Head of caudate nucleus (tissue), 42 donors: ENCODE measurements around the gene CPED1.
"Not testable (repeated sequence)": the region's sequence is repeated elsewhere in the genome, so short reads cannot be mapped to it uniquely, and the experiment has no call there.

Source experiments
- DNase-seq, 42 donors: peaks; one replicate each; pipeline versions ENCODE4 v3.0.0 to v3.0.0-alpha.2; 2020 to 2021; ENCODE audit warnings: mixed read lengths in 7 of 42
- intact Hi-C: fragments of 100-400 bp; cut with DNase I; formaldehyde crosslinking; loops from one replicate; pipeline ENCODE4 v1.15.0; 2022

CPED1 gene

DNA sequence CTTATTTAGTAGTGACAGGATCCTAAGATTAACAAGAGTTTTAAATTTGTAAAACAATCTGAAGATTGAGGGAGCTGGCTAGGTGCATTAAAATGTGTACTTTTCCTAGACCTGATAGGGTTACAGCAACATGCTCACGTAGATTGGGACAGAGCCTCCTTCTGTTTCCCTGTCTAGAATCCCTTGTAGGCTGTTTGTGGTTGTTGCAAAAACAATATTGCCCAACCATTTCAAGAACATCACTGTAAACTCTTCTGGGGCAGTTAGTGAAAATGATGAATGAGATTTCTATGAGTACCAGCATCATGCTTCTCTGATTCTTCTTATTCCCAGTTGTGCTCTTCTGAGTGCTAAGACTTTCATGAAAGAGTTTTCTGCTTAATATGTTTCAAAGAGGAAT, 14.7 kb upstream of the CPED1 start:
- intact Hi-C loops: no loop called here
- no peak for DNase-seq

DNA sequence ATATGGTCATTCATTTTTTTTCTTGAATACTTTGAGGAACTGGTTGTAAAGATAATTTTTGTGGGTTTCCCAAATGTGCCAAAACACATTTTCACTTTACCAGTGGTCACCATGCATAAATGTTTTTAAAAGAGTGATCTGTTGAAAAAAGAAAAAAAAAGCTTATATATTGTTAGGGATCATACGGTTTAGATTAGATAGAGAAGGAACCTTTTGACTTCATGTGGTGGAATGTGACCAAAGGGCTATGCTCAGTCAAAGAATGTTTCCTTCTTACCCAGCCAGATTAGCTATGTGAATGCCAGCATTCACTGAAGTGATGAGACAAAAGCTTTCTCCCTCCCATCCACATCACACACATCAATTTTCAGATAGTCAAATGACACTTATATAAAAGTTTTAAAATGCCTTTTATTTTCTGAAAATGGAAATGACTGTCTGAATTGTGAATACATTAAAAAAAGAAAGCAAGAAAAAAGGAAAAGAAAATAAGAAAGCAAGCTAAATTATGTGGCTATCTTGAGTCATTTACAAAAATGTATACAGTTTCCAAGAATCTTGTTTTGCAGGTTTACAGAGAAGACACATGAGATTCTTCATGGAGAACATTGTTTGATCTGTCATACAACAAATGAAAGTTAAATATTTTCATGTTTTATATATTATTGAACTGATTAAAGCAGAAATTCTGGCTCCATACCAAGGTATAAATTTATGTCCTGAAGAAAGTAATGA, 8.6 kb upstream of the CPED1 start:
- intact Hi-C loops: no loop called here
- no peak for DNase-seq

DNA sequence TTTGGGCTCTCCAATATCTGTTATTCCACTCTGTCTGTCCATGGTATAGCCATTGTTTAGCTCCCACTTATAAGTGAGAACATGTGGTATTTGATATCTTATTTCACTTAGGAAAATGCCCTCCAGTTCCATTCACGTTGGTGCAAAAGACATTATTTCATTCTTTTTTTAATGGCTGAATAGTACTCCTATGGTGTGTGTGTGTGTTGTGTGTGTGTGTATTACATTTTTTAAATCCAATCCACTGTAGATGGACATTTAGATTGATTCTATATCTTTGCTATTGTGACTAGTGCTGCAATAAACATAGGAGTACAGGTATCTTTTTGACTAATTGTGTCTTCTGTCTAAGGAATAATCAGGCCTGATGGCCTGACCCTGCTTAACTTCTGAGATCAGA, 7.4 kb upstream of the CPED1 start:
- DNase-seq: no peak
- intact Hi-C loops: no loop called here

DNA sequence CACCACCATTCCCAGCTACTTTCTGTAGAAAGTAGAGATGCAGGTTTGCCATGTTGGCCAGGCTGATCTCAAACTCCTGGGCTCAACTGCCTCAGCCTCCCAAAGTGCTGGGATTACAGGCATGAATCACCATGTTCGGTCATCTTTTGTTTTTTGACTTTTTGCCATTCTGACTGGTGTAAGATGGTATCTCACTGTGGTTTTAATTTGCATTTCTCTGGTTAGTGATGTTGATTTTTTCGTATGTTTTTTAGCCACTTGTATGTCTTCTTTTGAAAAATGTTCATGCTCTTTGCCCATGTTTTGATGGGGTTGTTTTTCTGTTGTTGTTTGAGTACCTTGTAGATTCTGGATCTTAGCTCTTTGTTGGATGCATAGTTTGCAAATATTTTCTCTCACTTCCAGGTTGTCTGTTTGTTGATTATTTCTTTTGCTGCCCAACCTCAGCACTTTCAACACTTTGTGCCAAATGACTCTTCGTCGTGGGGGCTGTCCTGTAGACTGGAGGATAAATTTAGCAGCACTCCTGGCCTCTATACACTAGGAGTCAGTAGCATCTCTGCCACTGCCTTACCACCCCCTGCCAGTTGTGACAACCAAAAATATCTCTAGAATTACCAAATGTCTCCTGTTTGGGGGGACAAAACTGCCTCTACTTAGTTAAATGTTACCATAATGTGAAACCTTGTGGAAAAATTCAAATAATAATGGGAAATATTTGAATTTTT, 6.5 kb upstream of the CPED1 start:
- no peak for DNase-seq
- intact Hi-C loops: no loop called here

DNA sequence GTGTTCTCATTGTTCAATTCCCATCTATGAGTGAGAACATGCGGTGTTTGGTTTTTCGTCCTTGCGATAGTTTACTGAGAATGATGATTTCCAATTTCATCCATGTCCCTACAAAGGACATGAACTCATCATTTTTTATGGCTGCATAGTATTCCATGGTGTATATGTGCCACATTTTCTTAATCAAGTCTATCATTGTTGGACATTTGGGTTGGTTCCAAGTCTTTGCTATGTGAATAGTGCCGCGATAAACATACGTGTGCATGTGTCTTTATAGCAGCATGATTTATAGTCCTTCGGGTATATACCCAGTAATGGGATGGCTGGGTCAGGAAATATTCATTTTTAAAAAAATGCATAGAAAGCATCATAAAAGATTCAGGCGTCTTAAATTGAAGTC, 4.9 kb upstream of the CPED1 start:
- DNase-seq, intact Hi-C loops: not testable (repeated sequence)

DNA sequence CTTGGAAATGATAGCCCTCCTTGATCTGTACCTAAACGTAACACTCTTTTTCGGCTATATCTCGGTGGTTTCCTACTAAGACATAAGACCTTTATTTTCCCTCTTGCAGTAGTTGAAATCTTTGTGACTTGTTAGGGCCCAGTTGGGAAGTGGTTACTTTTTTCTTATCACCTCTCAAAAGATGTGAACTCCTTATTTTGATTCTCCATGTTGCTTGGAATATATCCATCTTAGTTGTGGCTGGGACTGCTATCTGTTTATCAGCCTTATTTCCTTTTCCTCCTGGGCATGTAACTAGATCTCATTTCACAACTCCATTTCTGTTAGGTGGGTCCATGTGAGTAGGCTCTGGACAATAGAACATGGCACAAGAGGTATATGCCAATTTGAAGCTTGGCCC, 4.1 kb upstream of the CPED1 start:
- intact Hi-C loops: no loop called here
- DNase-seq: no peak

DNA sequence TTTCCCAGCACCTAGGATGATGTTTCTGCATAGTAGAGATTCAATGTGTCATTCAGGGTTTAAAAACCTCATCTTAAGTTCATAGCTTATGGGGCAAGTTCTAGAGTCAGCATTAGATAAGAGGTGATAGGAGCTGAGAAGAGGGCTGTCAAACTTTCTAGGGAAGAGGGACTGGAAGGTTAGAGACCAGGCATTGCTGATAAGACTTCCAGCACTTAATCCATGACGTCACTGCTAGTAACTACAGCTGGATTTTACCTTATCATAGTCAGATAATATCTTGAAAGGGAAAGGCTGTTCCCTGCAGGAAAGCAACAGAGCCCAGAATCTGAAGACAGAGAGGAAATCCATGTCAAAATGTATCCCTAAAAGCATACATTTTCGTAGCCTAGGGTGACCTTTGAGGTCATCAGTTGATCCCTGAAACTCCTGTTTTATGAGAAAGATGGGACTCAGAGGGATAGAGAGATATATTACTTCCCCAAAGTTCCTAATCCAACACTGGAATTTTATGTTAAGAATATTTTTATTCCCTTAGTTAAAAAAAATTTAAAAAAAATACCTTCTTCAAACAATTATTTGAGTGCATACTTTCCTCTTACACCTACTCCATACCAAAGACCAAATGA, 3.3 kb upstream of the CPED1 start:
- intact Hi-C loops: loop anchor here (5.0 kb wide), 1 partner anchor 97 kb away; no protein-coding TSS in a partner anchor
- no peak for DNase-seq

DNA sequence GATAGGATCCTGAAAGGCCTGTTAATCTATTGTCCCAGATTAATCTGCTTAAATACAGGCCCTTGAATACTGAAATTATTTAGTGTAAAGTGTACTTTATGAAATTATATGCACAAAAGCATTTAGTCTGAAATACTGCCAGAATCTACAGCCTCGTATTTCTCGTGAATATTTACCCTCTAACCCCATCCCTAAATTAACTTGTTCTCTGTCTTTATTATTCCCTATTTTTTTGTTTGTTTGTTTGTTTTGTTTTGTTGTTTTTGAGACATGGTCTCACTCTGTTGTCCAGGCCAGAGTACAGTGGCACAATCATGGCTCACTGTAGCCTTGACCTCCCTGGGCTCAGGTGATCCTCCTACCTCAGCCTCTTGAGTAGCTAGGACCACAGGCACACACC, 2.7 kb upstream of the CPED1 start:
- no peak for DNase-seq
- intact Hi-C loops: loop anchor here (5.0 kb wide), 1 partner anchor 96 kb away; no protein-coding TSS in a partner anchor

DNA sequence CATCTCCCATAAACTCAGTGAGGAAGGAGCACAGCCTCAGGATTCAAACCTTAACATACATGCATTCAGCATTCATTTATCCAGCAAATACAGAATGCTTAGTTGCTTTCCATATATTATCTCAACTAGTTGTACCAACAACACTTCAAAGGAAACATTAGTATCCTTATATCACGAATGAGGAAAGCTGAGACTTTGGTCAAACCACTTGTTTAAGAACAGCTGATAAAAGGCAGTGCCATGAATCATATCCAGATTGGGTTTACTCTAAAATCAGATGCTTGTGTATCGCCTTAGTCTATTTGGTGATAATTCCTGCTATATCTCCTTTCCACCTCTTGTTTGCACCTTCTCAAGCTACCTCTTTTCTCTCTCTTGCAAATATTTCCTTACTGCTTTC, 1.9 kb upstream of the CPED1 start:
- DNase-seq: no peak
- intact Hi-C loops: loop anchor here (5.0 kb wide), 1 partner anchor 96 kb away; no protein-coding TSS in a partner anchor

DNA sequence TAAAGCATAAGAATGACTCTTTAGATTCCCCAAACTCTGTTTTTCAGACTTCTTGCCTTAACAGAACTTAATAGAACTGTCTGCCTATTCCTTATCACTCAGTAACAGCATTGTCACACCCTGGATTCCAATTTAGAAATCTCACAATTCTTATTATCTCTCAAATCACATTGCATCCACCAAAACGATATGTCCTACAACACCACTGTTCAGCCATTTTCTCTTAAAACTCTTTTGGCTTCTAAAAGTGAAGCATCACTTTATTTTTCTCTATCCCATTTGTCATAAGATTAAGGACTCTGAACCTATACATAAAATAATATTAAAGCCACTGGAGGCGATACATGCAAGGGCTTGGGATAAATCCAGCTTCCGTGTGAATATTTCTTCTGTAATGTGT, 1.2 kb upstream of the CPED1 start:
- DNase-seq: no peak
- intact Hi-C loops: loop anchor here (5.0 kb wide), 1 partner anchor 95 kb away; no protein-coding TSS in a partner anchor

DNA sequence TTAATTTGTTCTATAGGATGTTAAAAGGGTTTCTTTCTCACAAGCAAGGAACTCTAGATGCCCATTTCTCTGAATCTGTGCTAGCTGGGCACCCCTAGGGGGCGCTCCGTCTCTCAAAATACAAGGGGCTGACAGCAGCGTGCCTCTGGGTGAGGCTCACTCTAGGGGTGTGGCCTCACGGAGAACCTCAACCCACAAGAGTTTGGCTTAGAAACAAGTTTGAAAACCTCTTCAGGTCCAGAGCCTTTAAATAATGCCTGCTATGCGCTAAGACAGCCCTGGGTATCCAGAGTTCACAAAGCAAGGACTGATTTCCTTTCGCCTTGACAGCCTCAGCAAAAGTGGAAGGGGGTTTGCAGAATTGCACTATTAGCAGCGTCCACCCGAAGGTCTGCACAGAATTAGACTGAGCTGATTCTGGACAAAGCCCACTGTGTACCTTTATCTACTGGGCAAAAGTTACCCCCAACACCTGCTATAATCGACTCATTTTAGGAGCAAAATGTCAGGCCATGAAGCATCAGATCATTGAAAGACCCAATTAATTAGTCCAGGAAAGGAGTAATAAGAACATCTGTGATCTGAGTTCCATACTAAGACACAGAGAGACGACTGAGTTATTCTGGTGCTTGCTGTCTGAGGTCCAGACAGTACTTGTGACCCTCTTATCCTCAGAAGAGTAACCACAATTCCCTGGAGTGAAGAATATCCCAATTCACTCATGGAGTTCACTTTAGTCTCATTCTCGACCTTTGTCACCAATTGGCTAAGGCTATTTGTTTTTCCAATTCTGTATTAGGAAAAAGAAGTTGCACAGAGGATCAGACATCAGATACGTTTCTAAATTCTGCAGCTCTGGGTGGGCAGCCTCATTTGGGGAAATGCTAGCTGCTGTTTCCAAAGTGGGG, 574 bp upstream of the CPED1 start:
- intact Hi-C loops: loop anchor here (5.0 kb wide), 1 partner anchor 94 kb away; no protein-coding TSS in a partner anchor
- peak; percentile 69 to 94 (median 84) for DNase-seq

DNA sequence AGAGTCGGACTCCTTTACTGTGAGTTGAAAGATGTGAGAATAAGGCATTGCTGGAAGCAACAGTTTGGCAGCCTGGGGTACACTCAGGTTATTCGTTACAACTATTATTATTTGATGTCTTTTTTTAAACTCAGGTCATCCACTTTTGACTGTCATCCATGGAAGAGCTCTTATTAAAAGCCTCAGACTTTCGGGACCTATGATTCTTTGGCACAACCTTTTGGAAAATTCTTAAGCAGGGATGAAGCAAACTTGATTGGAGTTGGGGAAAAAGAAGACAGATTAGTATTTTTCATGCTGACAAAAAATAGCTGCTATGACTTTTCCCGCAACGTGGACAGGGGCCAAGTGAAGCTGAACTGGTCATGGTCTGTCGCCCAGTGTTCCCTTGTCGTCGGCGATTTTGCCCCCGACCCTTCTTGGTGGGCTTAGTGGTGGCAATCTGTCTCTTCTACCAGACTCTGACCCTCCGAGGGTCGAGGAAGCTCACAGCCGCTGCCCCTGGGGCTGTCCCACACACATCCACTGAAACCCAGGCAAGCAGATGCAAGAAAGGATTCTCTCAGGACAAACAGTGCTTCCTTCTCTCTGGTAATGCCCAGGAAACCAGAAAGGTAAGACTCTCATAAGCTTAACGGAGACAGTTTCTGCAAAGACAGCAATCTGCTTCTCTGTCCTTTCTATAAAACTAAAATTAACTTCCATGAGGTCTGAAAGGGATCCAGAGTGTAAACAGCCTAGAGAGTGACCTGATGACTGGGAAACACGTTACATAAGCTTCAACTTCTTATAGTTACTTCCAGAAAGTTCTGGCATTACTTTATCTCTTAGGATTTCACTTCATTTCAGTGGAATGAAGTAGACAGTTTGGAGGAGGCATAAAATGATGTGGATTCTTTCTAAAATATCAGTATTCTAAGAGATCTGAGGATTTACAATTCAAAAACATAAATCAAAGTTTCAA, 1.0 kb downstream of the CPED1 start:
- intact Hi-C loops: loop anchor here (5.0 kb wide), 1 partner anchor 93 kb away; no protein-coding TSS in a partner anchor
- DNase-seq: peak in 1 of 42 donors; percentile 40

DNA sequence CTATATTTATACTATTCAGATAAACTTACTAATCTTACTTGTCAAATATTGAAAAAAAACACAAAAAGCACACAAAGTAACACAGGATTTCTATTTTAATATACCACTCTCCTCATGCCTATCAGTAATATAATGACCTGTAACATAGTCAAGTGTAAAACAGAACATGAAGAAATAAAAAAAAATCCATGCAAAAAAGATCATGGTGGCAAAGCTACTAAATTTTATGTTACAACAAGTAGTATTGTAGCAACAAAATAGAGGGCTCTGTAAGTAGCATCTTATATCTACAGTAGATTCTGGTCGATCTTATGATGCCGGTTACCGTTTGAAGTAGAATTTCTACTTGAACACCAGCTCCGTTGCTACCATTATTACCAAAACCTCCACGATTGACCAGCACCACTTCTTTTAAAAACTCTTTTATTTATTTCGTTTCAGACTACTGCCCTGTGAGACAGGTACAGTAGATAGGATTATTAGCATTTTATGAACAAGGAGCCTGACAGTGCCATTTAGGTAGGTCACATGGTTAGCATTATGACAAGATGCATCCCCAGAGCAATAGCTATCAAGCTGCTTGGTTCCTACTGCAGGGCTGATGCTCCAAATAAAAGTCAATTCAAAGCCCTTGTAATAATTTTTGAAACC, 2.1 kb downstream of the CPED1 start:
- intact Hi-C loops: no loop called here
- no peak for DNase-seq

DNA sequence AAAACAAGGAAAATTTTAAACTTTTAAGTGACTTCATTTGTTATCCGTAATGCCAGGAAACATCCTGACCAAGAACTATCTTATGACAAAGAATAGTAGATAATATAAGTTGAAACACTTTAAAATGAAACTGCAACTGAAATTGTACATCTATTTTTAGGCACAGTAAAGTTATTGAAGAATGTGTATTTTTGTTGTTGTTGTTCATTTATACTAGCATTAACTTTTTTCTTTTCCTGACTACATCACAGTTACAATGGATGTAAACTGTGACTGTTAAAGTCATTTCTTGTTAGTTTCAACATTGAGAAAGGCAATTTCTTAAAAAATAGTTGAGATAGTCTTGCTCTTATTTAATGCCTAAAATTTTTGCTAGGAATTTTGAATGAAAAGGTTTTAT, 2.6 kb downstream of the CPED1 start:
- no peak for DNase-seq
- intact Hi-C loops: no loop called here

DNA sequence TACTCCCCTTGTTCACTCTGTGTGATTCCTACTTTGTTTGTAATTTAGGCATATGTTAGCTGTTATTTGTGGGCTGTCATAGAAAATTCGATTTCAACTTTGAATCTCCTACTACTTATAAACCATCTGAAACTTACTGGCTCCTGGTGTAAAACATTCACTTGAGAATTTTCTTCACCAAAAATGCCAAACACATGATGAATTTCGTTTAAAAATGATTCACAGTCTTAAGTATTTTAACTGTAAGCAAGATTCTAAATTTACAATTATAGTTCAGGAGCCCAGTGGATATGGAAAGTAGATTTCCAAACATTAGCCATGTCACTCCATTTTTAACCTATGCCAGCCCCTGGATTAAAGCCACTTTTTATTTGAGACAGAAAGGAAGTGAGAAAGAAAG, 3.1 kb downstream of the CPED1 start:
- intact Hi-C loops: no loop called here
- DNase-seq: no peak

DNA sequence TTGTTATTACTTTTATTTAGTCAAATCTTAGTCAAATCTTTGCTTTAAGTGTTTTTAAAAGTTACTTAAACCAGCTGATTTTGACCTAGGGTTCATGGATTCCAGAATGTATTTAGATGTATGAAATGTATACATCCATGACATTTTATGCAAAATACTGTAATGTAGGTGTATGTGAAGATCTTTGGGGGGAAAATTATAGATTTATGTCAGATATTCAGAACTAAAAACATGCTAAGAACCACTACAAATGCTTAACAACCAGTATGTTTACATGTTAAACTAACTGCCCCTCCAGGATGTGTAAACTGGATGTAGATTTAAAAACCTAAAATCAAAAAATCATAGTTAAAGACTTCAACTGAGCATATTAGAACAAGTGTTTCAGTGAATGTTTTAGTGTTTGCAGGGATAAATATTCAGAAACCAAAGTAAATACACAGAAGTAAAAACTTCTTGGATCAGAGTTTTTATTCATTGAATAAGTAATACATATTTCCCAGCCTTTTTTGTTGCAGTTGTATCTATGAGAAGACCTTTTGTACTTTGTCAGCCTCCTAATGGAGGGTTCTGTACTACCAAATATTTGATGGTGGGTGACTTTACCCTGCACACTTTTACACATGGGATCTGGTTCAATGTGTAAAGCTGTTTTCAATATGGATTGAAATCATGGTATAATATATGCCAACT, 3.9 kb downstream of the CPED1 start:
- intact Hi-C loops: no loop called here
- DNase-seq: no peak

DNA sequence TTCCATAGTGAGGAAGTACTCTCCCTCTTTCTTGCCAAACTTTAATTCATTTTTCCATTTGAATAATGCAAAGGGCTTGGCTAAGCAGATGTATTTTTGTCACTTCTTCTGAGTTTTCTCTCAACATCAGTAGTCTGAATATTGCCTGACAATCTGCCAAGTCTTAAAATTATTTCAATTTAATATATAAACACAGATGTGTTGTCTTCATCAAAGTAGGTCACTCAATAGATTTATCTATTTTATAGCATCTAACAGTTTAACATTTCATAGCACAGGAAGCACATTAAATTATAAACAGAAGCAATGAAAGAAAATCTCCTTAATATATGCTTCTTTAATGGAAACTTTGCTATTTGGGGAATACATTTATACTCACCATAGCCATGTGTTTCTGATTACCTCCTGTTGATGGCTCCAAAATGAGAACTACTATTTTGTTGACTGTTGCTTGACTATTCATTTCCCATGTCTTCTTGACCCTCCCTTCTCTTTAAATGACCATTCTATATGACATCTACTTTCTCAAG, 4.5 kb downstream of the CPED1 start:
- intact Hi-C loops: no loop called here
- DNase-seq: no peak
